Cardiac fibroblast (primary cell): ENCODE measurements around the gene OTUD1.
A peak's percentile ranks its signal among the peaks of the same experiment; 100 is the strongest.

Source experiments
- DNase-seq, 2 donors: peaks; one replicate each; pipeline versions ENCODE4 v3.0.0 to v3.0.0-alpha.2; 2010; ENCODE audit warnings: low read depth in 2 of 2
- H3K4me3 ChIP-seq, 2 donors: replicated peaks in 1 of 2; 1 replicate in 1 of 2; 2 replicates in 1 of 2; pipeline ENCODE4 v1.5.1; 2011; ENCODE audit warnings: low read depth in 2 of 2, low read length in 2 of 2, mild to moderate bottlenecking in 2 of 2, moderate library complexity in 1 of 2
- TF ChIP-seq, protein P1 (sequence below): IDR thresholded peaks from one replicate; pipeline ENCODE4 v1.5.1; 2011; ENCODE audit warnings: low read depth, mild to moderate bottlenecking, low read length, inconsistent platforms

OTUD1 gene

DNA sequence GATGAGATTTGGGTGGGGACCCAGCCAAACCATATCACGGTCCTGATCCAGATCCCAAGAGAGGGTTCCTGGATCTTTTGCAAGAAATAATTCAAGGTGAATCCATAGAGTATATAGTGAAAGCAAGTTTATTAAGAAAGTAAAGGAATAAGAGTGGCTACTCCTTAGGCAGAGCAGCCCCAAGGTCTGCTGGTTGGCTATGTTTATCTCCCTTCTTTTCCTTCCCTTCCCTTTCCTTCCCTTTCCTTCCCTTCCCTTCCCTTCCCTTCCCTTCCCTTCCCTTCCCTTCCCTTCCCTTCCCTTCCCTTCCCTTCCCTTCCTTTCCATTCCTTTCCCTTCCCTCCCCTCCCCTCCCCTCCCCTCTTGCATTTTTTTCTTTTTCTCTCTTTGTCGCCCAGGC lies 35.2 kb downstream of the OTUD1 start:
- no peak overlapping the region for H3K4me3 ChIP-seq
- TF ChIP-seq, protein P1, sequence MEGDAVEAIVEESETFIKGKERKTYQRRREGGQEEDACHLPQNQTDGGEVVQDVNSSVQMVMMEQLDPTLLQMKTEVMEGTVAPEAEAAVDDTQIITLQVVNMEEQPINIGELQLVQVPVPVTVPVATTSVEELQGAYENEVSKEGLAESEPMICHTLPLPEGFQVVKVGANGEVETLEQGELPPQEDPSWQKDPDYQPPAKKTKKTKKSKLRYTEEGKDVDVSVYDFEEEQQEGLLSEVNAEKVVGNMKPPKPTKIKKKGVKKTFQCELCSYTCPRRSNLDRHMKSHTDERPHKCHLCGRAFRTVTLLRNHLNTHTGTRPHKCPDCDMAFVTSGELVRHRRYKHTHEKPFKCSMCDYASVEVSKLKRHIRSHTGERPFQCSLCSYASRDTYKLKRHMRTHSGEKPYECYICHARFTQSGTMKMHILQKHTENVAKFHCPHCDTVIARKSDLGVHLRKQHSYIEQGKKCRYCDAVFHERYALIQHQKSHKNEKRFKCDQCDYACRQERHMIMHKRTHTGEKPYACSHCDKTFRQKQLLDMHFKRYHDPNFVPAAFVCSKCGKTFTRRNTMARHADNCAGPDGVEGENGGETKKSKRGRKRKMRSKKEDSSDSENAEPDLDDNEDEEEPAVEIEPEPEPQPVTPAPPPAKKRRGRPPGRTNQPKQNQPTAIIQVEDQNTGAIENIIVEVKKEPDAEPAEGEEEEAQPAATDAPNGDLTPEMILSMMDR, result no peak
- DNase-seq, result no peak

DNA sequence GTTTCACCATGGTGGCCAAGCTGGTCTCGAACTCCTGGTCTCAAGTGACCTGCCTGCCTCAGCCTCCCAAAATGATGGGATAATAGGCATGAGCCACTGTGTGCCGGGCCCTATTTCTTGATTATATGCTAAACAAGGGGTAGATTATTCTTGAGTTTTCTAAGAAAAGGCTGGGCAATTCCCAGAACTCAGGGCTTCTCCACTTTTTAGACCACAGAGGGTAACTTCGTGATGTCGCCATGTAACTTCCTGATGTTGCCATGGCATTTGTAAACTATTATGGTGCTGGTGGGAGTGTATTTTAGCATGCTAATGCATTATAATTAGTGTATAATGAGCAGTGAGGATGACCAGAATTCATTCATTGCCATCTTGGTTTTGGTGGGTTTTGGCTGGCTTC lies 35.8 kb downstream of the OTUD1 start:
- no peak overlapping the region for H3K4me3 ChIP-seq
- no peak for DNase-seq
- TF ChIP-seq, protein P1, result no peak

DNA sequence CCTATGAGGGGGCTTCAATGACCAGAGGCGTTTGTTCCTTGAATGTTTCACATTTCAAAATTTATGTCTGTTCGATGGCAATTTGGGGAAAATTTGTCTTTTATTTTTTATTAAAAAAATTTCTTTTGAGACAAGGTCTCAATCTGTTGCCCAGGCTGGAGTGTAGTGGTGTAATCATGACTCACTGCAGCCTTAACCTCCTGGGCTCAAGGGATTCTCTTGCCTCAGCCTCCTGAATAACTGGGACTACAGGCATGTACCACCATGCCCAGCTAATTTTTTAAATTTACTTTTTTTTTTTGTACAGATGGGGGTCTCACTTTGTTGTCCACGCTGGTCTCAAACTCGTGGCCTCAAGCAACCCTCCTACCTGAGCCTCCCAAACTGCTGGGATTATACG lies 39.7 kb downstream of the OTUD1 start:
- TF ChIP-seq, protein P1, result no peak
- DNase-seq, result peak in 1 of 2 donors; percentile 25

DNA sequence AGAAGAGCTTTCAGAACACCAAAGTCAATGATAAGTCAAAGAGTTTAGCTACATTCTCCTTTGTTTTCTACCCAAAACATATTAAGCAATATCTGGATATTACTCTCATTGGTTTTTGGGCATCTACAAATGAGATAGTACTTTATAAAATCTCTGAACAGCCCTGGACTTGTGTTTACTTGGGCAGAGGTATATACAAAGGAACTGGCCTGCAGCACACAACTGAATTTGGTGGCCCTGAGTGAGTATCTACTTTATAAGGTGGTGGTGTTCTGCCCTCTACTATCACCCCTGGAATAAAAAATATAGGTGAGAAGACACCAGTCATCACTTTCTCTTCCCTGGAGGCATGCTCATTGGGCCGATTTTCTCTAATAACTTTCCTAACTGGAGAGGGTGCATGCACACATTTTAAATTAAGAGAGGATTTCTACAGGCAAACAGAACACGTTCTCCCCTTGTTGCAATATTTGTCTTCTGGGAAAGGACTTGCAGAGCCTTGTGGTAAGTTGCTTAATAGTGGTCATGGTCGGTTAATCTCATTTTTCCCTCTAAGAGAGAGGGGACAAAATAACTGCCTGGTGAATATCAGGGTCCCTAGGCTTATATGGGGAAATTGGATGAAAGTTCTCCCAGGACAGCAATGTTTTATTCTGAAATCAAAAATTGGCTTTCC lies 41.1 kb downstream of the OTUD1 start:
- TF ChIP-seq, protein P1, result no peak
- no peak for DNase-seq
- no peak overlapping the region for H3K4me3 ChIP-seq

More for the DNA sequence above, 39.7 kb downstream of the OTUD1 start:
- H3K4me3 ChIP-seq, result no peak overlapping the region

DNA sequence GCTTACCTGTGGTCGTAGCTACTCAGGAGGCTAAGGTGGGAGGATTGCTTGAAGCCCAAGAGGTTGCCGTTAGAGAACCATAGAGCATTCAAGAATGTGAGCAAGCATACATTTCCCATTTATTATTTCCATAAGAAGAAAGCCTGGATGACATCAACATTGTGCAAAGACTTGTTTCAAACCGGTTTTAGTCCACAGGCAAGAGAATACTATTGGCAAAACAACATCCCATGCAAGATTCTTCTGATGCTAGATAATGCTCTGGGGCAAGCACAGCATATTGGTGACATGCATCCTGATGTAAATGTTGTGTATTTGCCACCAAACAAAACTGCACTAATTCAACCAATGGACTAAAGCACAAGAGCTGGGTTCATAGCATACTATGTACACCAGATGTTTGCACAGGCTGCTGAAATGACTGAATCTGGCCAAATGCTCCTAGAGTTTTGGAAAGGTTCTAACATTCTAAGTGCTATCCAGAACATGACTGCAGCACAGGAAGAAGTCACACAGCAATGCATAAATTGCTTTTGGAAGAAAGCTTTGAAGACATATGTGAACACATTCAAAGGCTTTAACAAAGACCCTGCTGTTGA lies 42.6 kb downstream of the OTUD1 start:
- no peak overlapping the region for H3K4me3 ChIP-seq
- TF ChIP-seq, protein P1, result no peak
- no peak for DNase-seq

DNA sequence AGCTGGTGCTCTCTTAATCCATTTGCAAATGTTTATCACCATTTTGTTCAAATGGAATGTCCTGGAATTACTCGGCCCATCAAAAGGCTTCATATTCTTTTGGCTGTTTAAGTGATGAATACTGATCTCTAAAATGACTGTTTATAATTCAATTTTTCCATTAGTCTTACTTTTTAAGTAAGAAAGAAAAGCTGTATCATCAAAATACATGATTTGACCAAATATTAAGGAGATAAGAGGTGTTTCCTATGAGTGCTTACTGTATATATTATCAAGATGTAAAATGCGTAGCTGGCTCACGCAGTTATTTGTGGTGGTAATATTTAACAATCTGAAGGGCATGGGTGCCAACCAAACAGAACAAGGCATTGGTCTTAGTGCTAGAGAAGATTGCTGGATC lies 51.2 kb downstream of the OTUD1 start:
- H3K4me3 ChIP-seq, result no peak overlapping the region
- no peak for DNase-seq
- TF ChIP-seq, protein P1, result no peak
